NCI-H446 (cell line): Measurements from ENCODE around the gene CEP131.
"Not testable (repeated sequence)": the region's sequence is repeated elsewhere in the genome, so short reads cannot be mapped to it uniquely, and the experiment has no call there.

Experiments
- DNase-seq, 2 experiments: peaks; one replicate each; lab custom pipeline; 2025; lab: John Stamatoyannopoulos, UW

Gene CEP131

DNA sequence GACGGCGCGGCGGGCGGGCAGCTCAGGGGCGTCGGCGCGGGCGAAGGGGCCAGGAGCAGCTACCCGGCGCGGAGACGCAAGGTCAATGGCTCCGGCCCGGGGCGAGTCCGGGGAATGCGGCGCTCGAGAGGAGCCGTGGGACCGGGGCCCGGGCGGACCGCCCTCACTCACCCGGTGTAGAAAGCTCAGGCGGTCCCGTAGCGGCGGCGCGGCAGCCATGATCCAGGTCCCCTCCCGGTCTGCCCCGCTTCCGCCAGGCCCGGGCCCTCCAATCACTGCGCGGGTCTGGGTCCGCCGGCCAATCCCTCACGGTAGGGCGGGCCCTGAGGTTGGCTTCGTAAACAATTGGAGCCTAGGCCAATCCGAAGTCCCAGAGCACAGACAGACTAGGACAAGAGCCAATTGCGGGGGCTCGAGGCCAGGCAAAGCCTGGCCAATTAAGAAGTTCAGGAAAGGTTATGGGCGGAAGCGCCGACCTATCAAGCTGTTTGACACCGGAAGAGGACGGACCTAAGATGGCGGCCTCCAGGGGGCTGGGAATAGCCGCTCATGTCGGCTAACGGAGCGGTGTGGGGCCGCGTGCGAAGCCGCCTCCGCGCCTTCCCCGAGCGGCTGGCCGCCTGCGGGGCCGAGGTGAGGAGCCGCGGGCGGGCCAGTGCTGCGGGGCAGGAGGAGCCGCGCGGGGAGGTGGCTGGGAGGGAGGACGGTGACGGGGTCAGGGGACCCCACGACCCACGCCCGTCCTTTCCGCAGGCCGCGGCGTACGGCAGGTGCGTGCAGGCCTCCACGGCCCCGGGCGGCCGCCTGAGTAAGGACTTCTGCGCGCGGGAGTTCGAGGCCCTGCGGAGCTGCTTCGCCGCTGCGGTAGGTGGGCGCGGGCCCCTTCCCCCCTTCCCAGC lies 16.3 kb upstream of the CEP131 start, which contains the start of the genes NDUFAF8 and TEPSIN:
Gene NDUFAF8, plus strand, starts transcription at position 504 of the 899 bp plus-strand sequence. Its CDS starts 46 bp downstream, at position 550.
Gene TEPSIN, minus strand, starts transcription at position 241 of the 899 bp plus-strand sequence. Its CDS starts 22 bp downstream, at position 219.
- DNase-seq: peak; percentile 98 to 100

DNA sequence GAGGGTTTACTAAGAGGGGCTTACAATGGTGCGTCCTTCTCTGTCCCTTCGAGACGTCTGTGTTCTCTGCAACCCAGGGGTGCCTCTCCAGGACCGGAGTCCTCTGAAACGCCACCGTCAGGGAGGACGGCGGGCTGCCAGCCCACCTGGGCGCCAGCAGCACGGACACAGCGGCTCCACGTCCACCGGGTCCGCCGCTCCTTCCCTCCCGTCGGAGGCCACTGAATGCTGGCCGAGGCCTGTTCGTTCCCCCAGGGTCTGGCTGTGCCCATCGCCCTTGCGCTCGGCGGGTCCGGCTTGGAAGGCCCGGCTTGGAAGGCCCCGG lies 15.7 kb upstream of the CEP131 start:
- no peak for DNase-seq

DNA sequence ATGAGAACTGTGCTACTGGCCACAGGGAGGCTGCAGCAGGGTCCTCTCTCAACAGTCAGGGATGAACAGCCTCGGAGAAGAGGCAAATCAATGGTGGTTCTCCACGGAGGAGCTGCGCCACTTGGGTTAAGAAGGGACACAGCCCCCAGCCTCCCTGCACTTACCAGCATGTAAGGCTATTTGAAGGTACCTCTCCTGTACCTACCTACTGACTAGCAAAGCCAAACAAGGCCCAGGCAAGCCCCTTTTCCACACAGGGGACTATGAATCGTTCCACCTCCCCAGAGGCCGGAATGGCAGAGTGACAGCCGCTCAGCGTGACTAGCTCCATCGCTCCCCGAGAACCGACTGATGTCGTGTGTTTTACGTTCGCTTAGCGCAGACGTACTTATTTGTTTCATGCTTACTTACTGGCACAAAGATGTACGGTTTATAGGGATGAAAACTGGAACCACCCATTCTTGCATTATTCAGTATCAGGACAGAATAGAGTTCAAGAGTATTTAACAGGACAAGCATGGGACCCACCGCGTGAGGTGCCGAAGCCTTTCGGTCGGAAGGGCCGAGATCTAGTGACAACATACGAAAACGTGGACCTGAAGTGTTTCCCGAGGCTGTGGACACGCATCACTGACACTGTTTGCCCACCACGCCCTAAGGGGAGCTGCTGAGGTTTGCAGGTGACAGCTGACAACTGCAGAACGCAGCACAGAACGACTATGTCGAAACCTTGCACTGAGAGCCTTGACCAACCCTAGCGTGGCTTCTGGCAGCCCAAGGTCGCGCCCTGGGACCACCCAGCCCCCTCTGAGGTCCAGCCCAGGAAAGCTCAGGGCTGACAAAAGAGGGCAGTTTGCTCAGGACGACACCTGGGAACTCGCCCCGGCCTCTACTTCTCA lies 15.1 kb upstream of the CEP131 start:
- no peak for DNase-seq

DNA sequence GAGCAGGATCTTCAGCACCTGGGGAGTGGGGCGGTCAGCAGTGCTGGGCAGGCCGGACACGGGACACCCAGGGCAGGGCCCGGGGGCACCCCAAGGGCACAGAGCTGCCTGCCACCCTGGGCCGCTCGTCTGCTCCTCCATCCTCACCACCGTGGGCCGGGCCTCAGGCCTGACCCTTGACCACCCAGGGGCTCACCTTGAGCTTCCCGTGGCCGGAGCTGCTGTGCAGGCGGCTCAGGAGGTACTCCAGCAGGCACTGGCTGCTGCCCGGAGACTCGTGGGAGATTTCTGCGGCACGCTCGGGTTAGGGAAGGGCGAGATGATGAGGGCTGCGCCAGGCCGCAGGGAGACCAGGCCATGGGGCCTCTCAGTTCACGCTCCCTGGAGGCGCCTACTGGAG lies 14.0 kb upstream of the CEP131 start:
- no peak for DNase-seq

DNA sequence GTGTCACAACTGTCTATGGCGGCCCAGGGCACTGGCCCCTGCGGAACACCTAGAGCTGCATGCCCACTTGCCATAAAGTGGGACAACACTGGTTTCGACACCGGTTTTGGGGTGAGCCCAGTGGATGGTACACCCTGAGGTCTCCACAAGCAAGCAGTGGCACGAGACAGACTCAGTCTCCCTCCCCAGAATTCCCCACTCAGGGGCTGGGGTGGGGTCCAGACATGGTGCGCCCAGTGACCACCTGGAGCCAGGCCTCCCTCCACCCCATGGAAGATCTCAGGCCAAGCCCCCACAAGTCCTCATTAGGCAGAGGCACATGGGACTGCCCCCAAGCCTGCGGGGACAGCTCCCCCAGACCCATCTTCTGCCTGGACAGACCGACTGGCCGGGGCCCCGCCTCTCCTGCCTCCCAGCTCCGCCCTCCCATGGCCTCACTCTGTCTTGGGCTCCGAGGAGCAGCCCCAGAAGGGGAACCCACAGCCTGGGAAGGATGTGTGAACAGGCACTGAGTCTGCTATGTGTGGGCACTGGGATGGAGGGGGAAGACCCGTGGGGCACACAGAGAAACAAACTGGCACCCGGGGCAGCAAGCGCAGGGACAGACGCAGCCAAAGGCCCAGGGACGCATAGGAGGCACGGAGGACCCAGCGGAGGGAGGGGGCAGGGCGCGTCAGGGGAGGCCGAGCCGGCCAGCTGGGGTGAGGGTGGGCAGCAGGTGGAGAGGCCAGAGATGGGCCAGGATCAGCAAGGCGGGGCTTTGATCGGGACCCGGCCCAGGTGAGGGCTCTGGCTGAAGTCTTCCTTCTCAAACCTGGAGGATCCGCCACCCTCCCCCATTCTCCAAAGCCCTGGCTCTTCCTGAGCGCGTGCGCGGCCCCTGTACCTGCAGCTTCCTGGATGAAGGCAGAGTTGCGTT lies 13.3 kb upstream of the CEP131 start:
- no peak for DNase-seq

DNA sequence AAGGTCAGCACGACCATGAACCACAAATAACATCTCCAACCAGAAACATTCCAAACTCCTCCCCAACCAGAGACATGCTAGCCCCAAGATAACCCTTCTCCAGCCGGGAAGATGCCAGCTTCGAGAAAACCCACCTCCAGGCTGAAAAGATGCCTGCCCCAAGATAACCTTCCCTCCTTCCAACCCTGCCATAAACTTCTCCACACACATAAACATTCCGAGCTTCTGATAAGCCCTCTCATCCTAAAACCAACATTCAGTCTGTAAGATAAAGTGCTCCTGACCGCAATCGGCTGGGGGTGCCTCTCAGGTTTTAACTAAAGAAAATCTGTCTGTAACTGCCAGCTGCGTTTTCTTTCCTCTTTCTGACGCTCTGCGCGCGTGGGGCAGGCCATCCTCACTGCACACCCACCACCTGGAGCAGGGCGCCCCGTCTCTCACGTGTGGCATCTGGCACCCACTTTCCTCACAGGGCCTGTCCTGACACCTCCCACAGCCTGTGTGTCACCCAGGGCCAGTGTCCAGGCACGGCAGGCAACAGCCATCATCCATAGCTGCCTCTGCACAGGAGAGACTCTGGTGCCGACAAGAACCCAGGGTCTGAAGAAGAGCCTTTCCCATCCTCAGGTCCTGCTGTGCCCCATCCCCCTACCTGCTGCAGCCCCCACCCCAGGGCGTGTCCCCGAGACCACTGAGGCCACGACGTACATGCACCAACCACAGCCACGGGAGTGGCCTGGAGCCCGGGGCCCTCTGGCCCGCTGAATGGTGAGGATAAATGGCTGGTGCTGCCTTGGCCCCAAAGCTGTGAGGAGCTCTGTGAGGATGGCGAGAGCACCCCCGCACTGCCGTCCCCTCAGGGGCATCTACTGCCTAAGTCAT lies 12.4 kb upstream of the CEP131 start:
- no peak for DNase-seq

DNA sequence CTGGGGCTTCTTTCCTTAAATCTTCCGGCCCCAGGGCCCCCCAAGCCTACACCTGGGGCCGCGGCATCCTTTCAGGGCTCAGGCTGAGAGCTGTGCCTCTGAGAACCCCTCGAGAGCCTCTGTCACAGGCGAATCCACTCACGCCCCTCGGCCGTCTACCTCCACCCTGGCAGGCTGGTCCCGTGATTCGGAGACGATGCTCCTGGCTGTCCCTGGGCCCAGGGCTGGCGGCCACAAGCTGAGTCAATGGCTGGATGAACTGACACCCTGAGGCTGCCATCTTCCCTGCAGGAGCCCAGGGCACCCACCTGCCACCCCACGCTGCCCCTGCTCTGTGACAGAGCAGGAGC lies 11.7 kb upstream of the CEP131 start:
- no peak for DNase-seq

DNA sequence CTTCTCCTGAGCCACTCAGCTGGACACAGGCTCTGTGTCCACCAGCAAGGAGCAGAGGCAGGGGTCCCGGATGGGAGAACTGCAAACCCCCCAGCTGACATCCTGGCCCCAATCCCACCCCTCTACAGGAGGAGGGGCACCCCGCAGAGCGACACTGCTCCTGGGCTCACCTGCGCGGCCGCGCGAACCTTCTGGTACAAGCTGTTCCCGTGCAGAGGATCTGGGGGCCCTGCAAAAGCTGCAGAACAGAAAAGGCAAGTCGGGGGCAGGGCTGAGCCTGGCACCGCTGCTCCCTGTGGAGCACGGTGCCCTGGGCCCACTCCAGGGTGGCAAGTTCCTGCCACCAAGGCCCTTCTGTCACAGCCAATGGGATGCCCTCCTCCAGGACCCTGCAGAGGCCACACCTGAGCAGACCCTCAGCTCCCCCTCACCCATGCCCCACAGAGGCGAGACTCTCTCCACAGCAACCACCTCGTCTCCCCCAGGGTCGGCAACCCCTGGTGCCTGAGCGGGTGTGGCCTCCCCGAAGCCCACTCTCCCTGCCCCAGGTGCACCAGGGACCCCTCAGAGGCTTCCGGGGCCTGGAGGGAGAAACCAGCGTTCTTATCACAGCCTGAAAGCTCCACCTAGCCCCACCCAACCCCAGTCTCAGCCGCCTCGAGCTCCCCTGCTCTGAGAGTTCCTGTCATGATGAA lies 11.2 kb upstream of the CEP131 start:
- DNase-seq: no peak

DNA sequence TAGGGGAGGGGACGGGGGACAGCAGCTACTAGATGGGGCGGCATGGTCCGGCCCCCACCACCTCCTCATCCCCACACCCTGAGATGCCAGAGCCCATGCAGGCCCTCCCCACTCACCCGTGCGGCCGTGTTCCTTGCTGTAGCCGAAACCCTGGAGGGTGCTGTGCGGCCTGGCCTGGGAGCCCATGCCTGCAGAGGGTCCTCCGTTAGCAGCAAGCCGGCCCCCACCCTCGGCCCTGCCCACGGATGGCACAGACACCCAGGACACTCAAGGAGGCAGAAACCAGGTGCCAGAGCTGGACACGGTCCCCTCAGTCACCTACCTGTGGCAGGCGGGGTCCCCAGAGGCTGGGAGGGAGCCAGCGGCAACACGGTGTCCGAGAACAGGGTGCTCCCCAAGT lies 10.6 kb upstream of the CEP131 start:
- no peak for DNase-seq

DNA sequence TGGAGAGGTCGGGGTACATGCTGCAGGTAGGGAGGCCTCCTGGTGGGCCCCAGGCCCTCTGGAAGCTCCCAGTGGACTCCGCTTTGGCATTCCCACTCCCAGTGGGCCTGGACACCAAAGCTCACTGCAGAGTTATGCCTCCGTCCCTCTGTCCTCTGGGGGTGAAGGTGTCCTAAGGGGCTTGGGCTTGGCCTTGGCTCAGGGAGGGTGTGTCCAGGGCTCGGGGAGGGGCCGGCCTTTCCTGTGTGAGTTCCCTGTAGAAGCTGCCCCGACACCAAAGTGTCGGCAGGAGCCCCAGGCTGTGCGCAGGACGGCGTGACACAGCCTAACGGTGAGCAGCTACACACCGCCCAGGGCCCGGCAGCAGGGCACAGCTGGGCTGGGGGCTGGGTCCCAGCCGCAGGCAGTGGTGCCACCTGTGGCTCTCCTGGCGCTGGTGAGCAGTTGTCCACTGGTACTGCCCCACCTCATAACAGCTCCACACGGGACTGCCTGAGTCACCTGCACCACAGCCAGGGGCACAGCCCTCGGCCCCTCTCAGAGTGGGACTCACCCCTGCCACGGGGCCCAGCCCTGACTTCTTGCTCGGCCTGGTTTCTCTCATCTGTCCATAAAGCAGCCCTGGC lies 10.0 kb upstream of the CEP131 start:
- DNase-seq: no peak

DNA sequence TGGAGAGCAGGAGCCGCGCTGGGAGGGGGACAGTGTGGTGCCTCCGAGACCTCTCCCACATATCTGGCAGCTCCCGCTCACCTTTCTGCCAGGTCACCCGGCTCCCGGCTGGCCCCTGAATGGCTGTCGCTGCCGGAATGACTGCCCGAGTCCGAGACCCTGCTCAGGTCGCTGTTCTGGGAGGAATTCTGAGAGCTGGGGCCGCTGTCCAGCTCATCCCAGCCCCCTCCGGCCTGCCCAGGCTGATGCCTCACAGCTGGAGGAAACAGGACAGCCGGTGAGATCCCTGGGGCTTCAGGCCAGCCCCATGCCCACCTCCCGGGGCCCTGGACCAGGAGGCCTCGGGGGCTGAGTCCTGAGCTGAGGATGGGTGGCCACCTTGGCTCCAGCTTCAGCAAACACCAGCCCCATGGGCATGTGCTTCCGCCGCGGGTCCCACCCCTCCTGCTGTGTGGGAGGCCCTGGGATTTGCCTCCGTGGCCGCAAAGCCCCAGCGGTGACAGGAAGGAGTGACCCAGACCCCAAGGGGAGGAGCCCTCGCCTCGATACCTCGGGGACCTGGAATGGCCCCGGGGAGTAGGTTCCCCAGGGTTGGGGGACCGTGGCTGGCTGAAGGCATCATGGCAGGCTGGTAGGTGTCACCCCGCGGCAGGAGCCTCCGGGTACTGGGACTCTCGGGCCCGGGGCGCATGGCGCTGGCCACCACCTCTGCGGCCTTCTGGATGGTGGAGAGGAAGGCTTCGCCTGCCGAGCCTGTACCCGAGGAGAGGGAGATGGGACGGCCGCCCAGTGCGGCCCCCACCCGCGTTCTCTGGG lies 9.2 kb upstream of the CEP131 start:
- no peak for DNase-seq

DNA sequence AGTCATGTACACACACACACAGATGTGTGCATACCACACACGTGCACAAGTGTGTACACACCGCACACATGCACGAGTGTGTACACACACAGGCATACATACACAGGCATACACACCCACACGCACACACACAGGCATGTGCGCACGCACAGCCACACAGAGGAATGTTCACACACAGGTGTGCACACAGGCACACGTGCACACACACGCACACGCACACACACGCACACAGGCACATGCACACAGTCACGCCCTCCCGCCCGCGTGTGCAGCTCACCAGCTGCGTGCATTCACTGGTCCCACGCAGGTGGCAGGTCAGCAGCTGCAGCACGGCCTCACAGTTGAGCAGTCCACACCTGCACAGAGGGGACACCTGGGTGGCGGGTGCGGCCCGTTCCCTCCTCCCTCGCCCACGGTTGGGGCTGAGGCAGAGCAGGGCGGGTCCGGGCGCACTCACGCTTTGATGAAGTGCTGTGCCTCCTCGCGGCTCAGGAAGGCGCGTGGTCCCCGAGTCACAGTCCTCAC lies 8.4 kb upstream of the CEP131 start:
- no peak for DNase-seq

DNA sequence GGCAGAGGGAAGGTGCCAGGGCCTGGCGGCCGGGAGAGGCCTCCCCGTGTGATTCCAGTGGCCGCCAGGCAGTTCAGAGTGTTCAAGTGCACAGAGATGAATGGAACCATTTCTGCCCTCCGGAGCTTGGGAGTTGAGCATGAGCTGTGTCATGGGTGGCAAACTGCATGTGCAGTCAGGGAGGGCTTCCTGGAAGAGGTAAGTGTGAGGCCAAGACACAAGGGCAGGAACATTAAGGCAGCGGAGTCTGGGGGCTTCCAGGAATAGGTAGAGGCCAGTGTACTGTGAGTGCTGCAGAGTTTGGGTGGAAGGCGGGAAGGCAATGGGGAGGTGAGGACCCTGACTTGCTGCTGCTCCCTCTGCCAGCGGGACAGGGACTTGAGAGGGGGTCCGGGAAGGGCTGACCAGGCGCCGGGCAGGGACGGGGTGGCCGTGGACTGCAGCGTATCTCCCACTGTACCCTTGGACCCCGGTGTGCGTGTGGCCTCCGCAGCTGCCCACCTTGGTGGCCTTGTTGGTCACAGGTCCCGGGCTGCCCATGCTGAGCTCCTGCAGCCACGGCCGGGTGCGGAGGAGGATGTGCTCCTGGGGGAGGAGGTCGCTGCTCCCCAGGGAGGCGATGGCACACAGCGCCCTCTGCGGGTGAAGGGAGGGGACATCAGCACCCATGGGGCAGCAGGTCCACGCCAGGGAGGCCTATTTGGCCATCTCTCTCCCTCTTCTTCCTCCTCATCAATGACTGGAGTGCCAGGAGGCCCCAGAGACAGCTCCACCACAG lies 7.5 kb upstream of the CEP131 start:
- no peak for DNase-seq

DNA sequence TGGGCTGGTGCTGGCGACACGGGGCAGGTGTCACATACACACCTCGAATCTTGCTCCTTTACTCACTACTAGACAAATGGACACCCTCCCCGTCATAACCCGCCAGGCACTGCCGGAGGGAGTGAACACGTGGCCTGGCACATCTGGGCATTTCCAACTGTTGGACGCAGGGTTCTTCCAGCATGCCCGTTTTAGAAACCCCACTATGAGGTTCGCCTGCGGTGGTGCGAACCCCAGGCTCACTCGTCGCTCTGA lies 6.8 kb upstream of the CEP131 start:
- no peak for DNase-seq

DNA sequence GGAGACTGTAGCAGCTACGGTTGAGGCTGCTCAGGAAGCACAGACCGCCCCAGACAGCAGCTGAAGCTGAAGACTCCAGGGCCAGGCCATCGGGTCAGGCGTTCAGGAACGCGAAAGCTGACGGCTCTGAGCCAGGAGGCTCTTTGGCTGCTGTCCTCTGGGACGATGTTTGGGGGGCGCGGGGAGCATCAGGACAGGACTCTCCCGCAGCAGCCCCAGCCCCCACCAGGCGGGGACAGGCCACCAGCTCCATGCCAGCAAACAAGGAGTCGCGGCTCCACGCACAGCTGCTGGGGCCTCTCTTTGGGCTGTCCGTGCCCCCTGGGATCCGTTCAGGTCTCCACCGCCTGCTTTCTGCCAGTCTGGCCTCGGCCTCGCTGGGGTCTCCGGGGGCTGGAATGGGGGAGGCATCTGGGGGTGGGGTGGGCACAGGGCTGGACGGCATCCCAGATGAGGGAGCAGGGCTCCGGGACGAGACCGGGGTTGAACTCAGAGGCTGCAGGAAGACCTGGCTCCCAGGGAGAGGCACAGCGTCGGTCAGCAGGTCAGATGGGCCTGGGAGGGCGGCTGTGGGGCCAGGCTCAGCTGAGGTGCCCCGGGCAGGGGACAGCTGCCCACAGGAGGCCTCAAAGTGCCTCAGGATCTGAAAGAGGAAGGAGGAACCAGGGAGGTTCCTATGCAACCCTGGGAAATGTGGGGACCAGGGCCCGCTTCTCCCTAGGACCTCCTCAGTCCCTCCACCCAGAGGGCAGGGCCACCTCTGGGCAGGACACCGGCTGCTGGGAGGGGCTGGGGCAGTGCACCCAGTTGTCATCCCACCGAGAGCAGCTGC lies 6.3 kb upstream of the CEP131 start:
- no peak for DNase-seq

DNA sequence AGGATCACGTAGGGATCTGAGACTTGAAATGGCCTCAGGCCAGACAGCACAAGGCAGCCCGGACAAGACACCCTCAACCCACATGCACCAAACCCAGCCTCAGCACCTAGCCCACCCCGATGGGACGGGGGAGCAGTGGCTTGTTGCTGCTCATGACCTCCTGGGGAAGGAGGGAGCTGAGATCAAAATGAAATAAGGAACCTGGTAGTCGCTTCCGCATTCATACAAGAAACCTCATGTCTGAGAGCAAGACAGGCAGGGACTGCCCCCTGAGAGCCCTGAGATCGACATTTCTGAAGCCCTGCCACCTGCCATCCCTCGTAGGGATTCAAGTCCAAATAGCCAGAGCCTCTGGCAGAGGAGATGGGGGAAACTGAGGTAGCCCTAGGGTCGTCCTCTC lies 5.7 kb upstream of the CEP131 start:
- no peak for DNase-seq

DNA sequence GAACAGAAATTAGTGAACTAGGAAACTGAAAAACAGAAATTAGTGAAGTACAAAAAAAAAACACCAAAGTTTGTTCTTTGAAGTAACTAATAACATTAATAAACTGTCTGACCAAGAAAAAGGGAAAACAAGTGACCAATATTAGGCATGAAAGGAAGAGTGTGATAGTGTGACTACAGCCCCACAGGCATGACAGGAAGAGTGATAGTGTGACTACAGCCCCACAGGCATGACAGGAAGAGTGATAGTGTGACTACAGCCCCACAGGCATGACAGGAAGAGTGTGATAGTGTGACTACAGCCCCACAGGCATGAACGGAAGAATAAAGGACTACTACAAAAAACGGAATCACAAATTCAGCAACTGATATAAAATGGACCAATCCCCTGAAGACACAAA lies 4.9 kb upstream of the CEP131 start:
- DNase-seq: not testable (repeated sequence)
